Stomach (tissue), 4 donors: ENCODE data around the gene NQO1.

ENCODE experiments used
- CTCF ChIP-seq, 7 experiments: fragments of 450-650 bp in 4 of 7; fragments of 200-600 bp in 3 of 7; sonication (generic) in 3 of 7; IDR thresholded peaks; one replicate each; pipeline ENCODE4 v1.5.1; 2016 to 2019; ENCODE audit warnings: antibody characterized with exemption in 7 of 7, control low read depth in 2 of 7, mild to moderate bottlenecking in 1 of 7
- EP300 ChIP-seq: sonication (generic); formaldehyde crosslinking; IDR thresholded peaks from one replicate; pipeline ENCODE4 v1.6.1; 2017; ENCODE audit warnings: antibody characterized with exemption
- POLR2A ChIP-seq, 4 donors: fragments of 450-650 bp; IDR thresholded peaks; one replicate each; pipeline ENCODE4 v1.6.1; 2016; ENCODE audit warnings: antibody characterized with exemption in 4 of 4, control low read depth in 2 of 4, mild to moderate bottlenecking in 1 of 4, moderate library complexity in 1 of 4
- POLR2AphosphoS5 ChIP-seq, 3 donors: sonication (generic); formaldehyde crosslinking; IDR thresholded peaks; one replicate each; pipeline ENCODE4 v1.6.1; 2016; ENCODE audit warnings: antibody characterized with exemption in 3 of 3

GRCh38 chr16:69680358-69680757 is 46.0 kb downstream of the NQO1 start:
- no peak for TF ChIP-seq POLR2AphosphoS5 (IDR thresholded peaks at IDR 0.05)
- no peak for TF ChIP-seq CTCF (IDR thresholded peaks at IDR 0.05)
- no peak for TF ChIP-seq POLR2A (IDR thresholded peaks at IDR 0.05)
- no peak for TF ChIP-seq EP300
